AG09309 (cell line): ENCODE results near the gene CLEC4C.
"Not testable (repeated sequence)": the region's sequence is repeated elsewhere in the genome, so short reads cannot be mapped to it uniquely, and the experiment has no call there.

Source experiments
- DNase-seq: peaks from one replicate; pipeline ENCODE4 v3.0.0-alpha.2; 2010; ENCODE audit warnings: low read depth
- H3K4me3 ChIP-seq: 2 replicates; pipeline ENCODE4 v1.5.1; 2011; ENCODE audit warnings: mild to moderate bottlenecking, low read depth, low read length, moderate library complexity; ENCODE audit not compliant: control insufficient read depth
- CTCF ChIP-seq: IDR thresholded peaks from 2 replicates; pipeline ENCODE4 v1.5.1; 2011; ENCODE audit warnings: mild to moderate bottlenecking, low read depth, low read length, inconsistent platforms; ENCODE audit not compliant: insufficient read depth, control insufficient read depth; ENCODE audit errors: missing control alignments

The CLEC4C gene

GRCh38 chr12:7747246-7747645, at the start of gene CLEC4C:
Gene CLEC4C (minus strand): TSS chr12:7747375. CDS start chr12:7747348, 27 bp downstream.
- DNase-seq = no peak
- no peak within 1 kb of the TSS for H3K4me3 ChIP-seq
- TF ChIP-seq CTCF = no peak

- no peak for DNase-seq
- H3K4me3 ChIP-seq = no peak overlapping the region
- TF ChIP-seq CTCF = no peak
Observed at GRCh38 chr12:7793211-7793610, 46.0 kb upstream of the CLEC4C start.

- not testable (repeated sequence) for H3K4me3 ChIP-seq, DNase-seq
Observed at GRCh38 chr12:7788884-7789528, 41.8 kb upstream of the CLEC4C start, which contains the start of gene NANOG. Gene NANOG (plus strand): TSS chr12:7789402. CDS start chr12:7789615, 213 bp downstream.

- no peak for TF ChIP-seq CTCF
- DNase-seq = no peak
- no peak overlapping the region for H3K4me3 ChIP-seq
Observed at GRCh38 chr12:7788294-7788660, 41.1 kb upstream of the CLEC4C start.

- no peak overlapping the region for H3K4me3 ChIP-seq
- no peak for DNase-seq
- no peak for TF ChIP-seq CTCF
Observed at GRCh38 chr12:7787574-7788293, 40.6 kb upstream of the CLEC4C start.

- TF ChIP-seq CTCF = no peak
- no peak overlapping the region for H3K4me3 ChIP-seq
- DNase-seq = no peak
Observed at GRCh38 chr12:7784701-7785100, 37.5 kb upstream of the CLEC4C start.

GRCh38 chr12:7783433-7783832, 36.3 kb upstream of the CLEC4C start:
- H3K4me3 ChIP-seq, DNase-seq: not testable (repeated sequence)

GRCh38 chr12:7782055-7782454, 34.9 kb upstream of the CLEC4C start:
- no peak for TF ChIP-seq CTCF
- no peak overlapping the region for H3K4me3 ChIP-seq
- no peak for DNase-seq
